ENCODE results near the gene MBD3L1.

Gene MBD3L1

GRCh38 chr19:8880868-8881488 is 48.8 kb downstream of the MBD3L1 start:
- no peak for DNase-seq (ENCODE audit: low read depth in 2 of 2, low spot score in 1 of 2)

- DNase-seq (ENCODE audit: low read depth in 2 of 2, low spot score in 1 of 2) = no peak
Measured at GRCh38 chr19:8881512-8881911, 49.3 kb downstream of the MBD3L1 start.

- no peak for DNase-seq (ENCODE audit: low read depth in 2 of 2, low spot score in 1 of 2)
Measured at GRCh38 chr19:8884416-8884815, 52.2 kb downstream of the MBD3L1 start.

GRCh38 chr19:8887364-8887763 is 55.2 kb downstream of the MBD3L1 start:
- DNase-seq (ENCODE audit: low read depth in 2 of 2, low spot score in 1 of 2) = no peak

- no peak for DNase-seq (ENCODE audit: low read depth in 2 of 2, low spot score in 1 of 2)
Measured at GRCh38 chr19:8890260-8890659, 58.1 kb downstream of the MBD3L1 start.

All from stimulated activated CD8-positive, alpha-beta memory T cell treated with anti-CD3 and anti-CD28 coated beads, Interleukin-4, amount 100 ng/mL, for 1 hour (primary cell).